ENCODE measurements around the gene SF3A1. TPM values are rescaled to one million over a fixed set of nuclear protein-coding genes. Genes with fewer than 3 reads are reported as not detected.

SF3A1 gene
- total RNA-seq, 1 donor from 2014 or later = 190 TPM

DNA sequence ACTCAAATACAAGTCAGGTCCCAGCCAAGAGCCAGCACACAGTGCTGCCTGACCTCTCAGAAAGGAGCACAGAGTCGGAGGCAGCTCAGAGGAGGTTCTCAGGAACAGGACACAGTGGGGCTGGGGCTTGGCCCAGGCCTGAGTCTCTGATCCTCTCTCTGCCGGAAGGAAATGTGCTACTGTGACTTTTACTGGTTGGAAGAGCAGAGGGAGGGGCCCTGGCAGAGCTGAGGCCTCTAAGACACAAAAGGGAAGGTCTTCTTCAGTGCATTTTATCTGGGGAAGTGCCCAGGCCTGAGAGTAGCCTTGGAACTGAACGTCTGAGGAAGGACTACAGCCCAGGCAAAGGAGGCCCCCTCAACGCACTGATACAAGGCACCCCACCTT is 51.2 kb downstream of the SF3A1 start:
- H3K4me1 Mint-ChIP-seq (ENCODE audit: unreplicated experiment) = peaks cover 65% of the 10 kb centered on the region
- DNase-seq (ENCODE audit: extremely low spot score, unreplicated experiment) = no peak
- TF ChIP-seq, protein P1, sequence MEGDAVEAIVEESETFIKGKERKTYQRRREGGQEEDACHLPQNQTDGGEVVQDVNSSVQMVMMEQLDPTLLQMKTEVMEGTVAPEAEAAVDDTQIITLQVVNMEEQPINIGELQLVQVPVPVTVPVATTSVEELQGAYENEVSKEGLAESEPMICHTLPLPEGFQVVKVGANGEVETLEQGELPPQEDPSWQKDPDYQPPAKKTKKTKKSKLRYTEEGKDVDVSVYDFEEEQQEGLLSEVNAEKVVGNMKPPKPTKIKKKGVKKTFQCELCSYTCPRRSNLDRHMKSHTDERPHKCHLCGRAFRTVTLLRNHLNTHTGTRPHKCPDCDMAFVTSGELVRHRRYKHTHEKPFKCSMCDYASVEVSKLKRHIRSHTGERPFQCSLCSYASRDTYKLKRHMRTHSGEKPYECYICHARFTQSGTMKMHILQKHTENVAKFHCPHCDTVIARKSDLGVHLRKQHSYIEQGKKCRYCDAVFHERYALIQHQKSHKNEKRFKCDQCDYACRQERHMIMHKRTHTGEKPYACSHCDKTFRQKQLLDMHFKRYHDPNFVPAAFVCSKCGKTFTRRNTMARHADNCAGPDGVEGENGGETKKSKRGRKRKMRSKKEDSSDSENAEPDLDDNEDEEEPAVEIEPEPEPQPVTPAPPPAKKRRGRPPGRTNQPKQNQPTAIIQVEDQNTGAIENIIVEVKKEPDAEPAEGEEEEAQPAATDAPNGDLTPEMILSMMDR (conservative IDR thresholded peaks at IDR 0.05) = no peak
- H3K27me3 Mint-ChIP-seq = no peaks in the 10 kb centered on the region
- H3K36me3 Mint-ChIP-seq = peaks cover 10% of the 10 kb centered on the region
- H3K27ac Mint-ChIP-seq = peak overlapping the region; percentile 85
- no peaks in the 10 kb centered on the region for H3K9me3 Mint-ChIP-seq
- peak overlapping the region; percentile 22 for H3K4me3 Mint-ChIP-seq

DNA sequence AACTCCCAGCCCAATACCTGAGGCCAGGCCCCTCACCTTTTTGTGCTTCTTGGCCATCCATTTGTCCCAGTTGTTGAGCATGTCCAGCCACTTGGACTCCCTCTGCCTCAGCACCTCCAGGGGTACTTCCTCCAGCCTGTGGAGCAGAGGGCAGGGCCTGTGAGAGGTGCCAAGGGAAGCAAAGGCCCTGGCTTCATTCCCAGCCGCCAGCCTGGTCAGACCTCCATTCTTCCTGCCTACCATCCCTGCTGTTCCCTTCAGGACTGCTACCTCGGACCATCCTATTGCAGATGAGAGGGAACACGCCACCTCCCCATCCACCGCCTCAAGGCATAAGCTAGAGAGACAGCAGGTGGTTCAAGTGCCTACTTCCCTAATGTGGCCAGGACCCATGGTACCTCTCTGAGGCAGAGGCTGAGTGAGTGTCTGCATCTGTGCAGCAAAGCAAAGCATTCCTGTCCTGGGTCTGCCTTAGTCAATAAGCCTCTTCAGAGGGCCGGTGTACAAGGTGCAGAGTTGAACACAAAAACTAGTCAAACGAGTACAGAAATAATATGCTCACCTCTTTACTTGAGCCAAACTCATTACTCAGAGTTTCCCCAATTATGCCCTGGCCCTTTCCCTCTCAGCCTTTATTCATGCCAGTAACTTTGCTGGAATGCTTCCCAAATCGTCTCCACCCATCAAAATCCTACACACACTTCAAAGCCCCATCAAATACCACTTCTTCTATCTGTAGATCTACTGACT is 52.0 kb downstream of the SF3A1 start:
- DNase-seq (ENCODE audit: extremely low spot score, unreplicated experiment) = no peak
- Mint-ChIP-seq H3K27ac (peak overlapping the region; percentile 85), H3K9me3 (no peaks in the 10 kb centered on the region), H3K4me3 (peak overlapping the region; percentile 22), H3K36me3 (peaks cover 10% of the 10 kb centered on the region), H3K27me3 (no peaks in the 10 kb centered on the region), H3K4me1 (ENCODE audit: unreplicated experiment) (peaks cover 56% of the 10 kb centered on the region)
- TF ChIP-seq, protein P1 (conservative IDR thresholded peaks at IDR 0.05) = no peak

DNA sequence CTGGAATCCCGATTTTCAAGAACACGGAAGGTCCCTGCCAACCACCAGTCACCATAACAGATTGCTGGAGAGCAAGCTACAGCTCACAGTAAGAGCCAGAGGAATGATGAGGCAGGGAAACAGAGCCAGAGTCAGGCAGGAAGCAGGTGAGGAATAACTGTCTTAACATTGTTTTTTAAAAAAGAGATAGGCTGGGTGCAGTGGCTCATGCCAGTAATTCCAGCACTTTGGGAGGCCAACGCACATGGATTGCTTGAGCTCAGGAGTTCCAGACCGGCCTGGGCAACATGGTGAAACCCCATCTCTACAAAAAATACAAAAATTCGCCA is 53.9 kb downstream of the SF3A1 start:
- TF ChIP-seq, protein P1 (conservative IDR thresholded peaks at IDR 0.05) = no peak
- Mint-ChIP-seq H3K4me3 (peak overlapping the region; percentile 25), H3K9me3 (no peaks in the 10 kb centered on the region), H3K27me3 (no peaks in the 10 kb centered on the region), H3K36me3 (peaks cover 10% of the 10 kb centered on the region), H3K27ac (peak overlapping the region; percentile 80), H3K4me1 (ENCODE audit: unreplicated experiment) (peaks cover 54% of the 10 kb centered on the region)
- no peak for DNase-seq (ENCODE audit: extremely low spot score, unreplicated experiment)

DNA sequence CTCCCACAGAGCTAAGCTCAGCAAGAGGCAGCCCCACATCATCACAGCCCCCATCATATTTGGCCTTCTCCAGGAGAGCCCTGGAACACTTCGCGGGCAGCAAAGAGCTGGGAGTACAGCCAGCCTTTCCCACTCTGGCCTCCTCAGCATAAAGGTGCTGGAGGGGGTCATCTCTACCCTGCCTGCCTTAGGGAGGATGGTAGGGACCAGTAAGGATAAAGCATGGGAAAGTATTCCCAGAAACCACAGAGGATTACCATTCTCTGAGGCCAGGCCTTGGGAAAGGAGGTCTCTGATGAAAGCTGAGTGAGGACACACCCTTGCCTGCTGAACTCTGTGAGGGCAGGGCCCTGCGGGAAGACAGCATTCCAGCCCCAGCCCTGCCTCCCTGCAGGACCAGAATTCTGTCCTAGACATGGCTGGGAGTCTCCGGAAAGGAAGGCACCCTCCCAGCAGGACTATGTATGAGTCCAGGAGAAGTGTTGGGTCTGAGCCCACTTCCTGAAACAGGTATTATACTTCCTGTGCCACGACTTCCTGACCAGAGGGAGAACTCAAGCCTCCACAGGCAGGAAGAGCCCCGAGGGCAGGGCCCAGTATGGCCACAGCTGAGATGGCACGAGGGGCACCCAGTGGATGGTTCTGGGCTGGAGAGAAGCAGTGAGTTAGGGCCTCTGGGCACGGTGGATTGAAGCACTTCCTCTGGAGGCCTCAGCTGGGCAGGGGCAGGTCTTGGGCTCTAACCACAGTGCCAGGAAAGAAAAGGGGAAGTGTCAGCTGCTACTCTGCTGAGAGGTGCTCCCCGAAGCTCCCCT is 54.5 kb downstream of the SF3A1 start:
- H3K36me3 Mint-ChIP-seq = peaks cover 6% of the 10 kb centered on the region
- peaks cover 50% of the 10 kb centered on the region for H3K4me1 Mint-ChIP-seq (ENCODE audit: unreplicated experiment)
- no peaks in the 10 kb centered on the region for H3K27me3 Mint-ChIP-seq

DNA sequence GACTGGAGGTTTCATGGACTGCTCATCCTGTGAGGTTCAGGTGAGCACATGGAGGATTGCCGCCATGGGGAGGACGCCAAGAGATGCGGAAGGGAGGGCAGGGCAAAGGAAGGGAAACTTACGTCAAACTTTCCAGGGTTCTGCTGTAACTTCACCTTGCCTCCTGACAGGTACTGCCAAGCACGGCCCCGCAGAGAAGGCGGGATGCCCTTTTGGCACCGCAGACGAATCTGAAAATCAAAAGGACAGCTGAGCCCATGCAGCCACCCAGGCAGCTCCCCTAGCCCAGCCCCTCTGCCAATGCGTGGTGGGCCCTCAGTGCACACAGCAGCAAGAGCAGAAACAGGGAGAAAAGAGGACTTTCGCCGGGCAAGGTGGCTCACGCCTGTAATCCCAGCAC is 57.4 kb downstream of the SF3A1 start:
- Mint-ChIP-seq H3K4me3 (no peak overlapping the region), H3K27ac (no peak overlapping the region), H3K9me3 (no peaks in the 10 kb centered on the region), H3K4me1 (ENCODE audit: unreplicated experiment) (peaks cover 23% of the 10 kb centered on the region), H3K36me3 (peaks cover 3% of the 10 kb centered on the region), H3K27me3 (no peaks in the 10 kb centered on the region)
- DNase-seq (ENCODE audit: extremely low spot score, unreplicated experiment) = no peak
- TF ChIP-seq, protein P1 (conservative IDR thresholded peaks at IDR 0.05) = no peak

More for the DNA sequence above, 54.5 kb downstream of the SF3A1 start:
- Mint-ChIP-seq H3K27ac (peak overlapping the region; percentile 80), H3K9me3 (no peaks in the 10 kb centered on the region), H3K4me3 (peak overlapping the region; percentile 39)
- TF ChIP-seq, protein P1 (conservative IDR thresholded peaks at IDR 0.05) = no peak
- no peak for DNase-seq (ENCODE audit: extremely low spot score, unreplicated experiment)
